RWPE2 (cell line): Measurements from ENCODE around the gene ATAT1.

Source experiments
- ATAC-seq: fragments of 200-7000 bp; cut with Tn5 transposase; 3 replicates; pipeline ENCODE4 v1.9.1; 2021; ENCODE audit warnings: low read depth
- DNase-seq: peaks from one replicate; pipeline ENCODE4 v3.0.0-alpha.2; 2020; ENCODE audit warnings: low spot score
- H3K27ac ChIP-seq: fragments of 450-650 bp; 2 replicates; pipeline ENCODE4 v1.5.1; 2017; ENCODE audit warnings: mild to moderate bottlenecking; ENCODE audit not compliant: poor library complexity, severe bottlenecking
- H3K27me3 ChIP-seq: fragments of 250-450 bp; sonication (Bioruptor Pico); 2 replicates; pipeline ENCODE4 v1.5.1; 2021; ENCODE audit warnings: mild to moderate bottlenecking, moderate library complexity; ENCODE audit not compliant: insufficient read depth, poor library complexity, severe bottlenecking
- H3K36me3 ChIP-seq: fragments of 250-450 bp; sonication (Bioruptor Pico); 2 replicates; pipeline ENCODE4 v1.5.1; 2020; ENCODE audit warnings: low read depth, mild to moderate bottlenecking, moderate library complexity
- H3K4me1 ChIP-seq: fragments of 250-450 bp; sonication (Bioruptor Pico); 2 replicates; pipeline ENCODE4 v1.5.1; 2021; ENCODE audit warnings: mild to moderate bottlenecking, moderate library complexity; ENCODE audit not compliant: insufficient read depth, poor library complexity, severe bottlenecking
- H3K4me3 ChIP-seq: fragments of 250-450 bp; sonication (Bioruptor Pico); 2 replicates; pipeline ENCODE4 v1.5.1; 2021; ENCODE audit warnings: mild to moderate bottlenecking, moderate library complexity; ENCODE audit not compliant: severe bottlenecking
- H3K9me3 ChIP-seq: fragments of 250-450 bp; sonication (Bioruptor Pico); 2 replicates; pipeline ENCODE4 v1.5.1; 2021; ENCODE audit warnings: mild to moderate bottlenecking, moderate library complexity; ENCODE audit not compliant: severe bottlenecking
- CTCF ChIP-seq: fragments of 450-650 bp; IDR thresholded peaks from one replicate; pipeline ENCODE4 v1.5.1; 2017; ENCODE audit warnings: mild to moderate bottlenecking, moderate library complexity; ENCODE audit not compliant: poor library complexity, severe bottlenecking

ATAT1 gene

GRCh38 chr6:30686908-30687658 lies 60.4 kb downstream of the ATAT1 start:
- no peaks in the 10 kb centered on the region for H3K27me3 ChIP-seq
- H3K27ac ChIP-seq: peak overlapping the region; percentile 95
- ATAC-seq (peak; percentile 63), DNase-seq (peak; percentile 99)
- H3K36me3 ChIP-seq: peaks cover 28% of the 10 kb centered on the region
- TF ChIP-seq CTCF: no peak
- H3K4me1 ChIP-seq: peaks cover 9% of the 10 kb centered on the region
- no peaks in the 10 kb centered on the region for H3K9me3 ChIP-seq
- peak overlapping the region; percentile 86 for H3K4me3 ChIP-seq

GRCh38 chr6:30687659-30688431 lies 61.2 kb downstream of the ATAT1 start:
- no peaks in the 10 kb centered on the region for H3K27me3 ChIP-seq
- ATAC-seq (no peak), DNase-seq (no peak)
- H3K4me3 ChIP-seq: peak overlapping the region; percentile 86
- no peaks in the 10 kb centered on the region for H3K9me3 ChIP-seq
- peaks cover 7% of the 10 kb centered on the region for H3K4me1 ChIP-seq
- H3K27ac ChIP-seq: peak overlapping the region; percentile 95
- H3K36me3 ChIP-seq: peaks cover 24% of the 10 kb centered on the region
- peak; percentile 22 for TF ChIP-seq CTCF

- DNase-seq (no peak), ATAC-seq (no peak)
- Histone ChIP-seq H3K27me3 (no peaks in the 10 kb centered on the region), H3K4me3 (no peak overlapping the region), H3K27ac (peak overlapping the region; percentile 95), H3K4me1 (peaks cover 7% of the 10 kb centered on the region), H3K36me3 (peaks cover 17% of the 10 kb centered on the region), H3K9me3 (no peaks in the 10 kb centered on the region)
- no peak for TF ChIP-seq CTCF
Observed at GRCh38 chr6:30688569-30688968, 61.9 kb downstream of the ATAT1 start.

GRCh38 chr6:30689022-30689865 lies 62.6 kb downstream of the ATAT1 start:
- Histone ChIP-seq H3K9me3 (no peaks in the 10 kb centered on the region), H3K36me3 (peaks cover 13% of the 10 kb centered on the region), H3K4me1 (peaks cover 7% of the 10 kb centered on the region), H3K27me3 (no peaks in the 10 kb centered on the region), H3K4me3 (no peak overlapping the region), H3K27ac (peak overlapping the region; percentile 95)
- TF ChIP-seq CTCF: no peak
- no peak for ATAC-seq
- DNase-seq: no peak
